ENCODE results near the gene CADM1.

Gene CADM1
- total RNA-seq, result 15.0 to 42.7 reads per million in 2 donors

GRCh38 chr11:115504276-115505158, at the start of gene CADM1:
Gene CADM1 (minus strand): TSS chr11:115504415.
- DNase-seq, result peak; percentile 81

DNA sequence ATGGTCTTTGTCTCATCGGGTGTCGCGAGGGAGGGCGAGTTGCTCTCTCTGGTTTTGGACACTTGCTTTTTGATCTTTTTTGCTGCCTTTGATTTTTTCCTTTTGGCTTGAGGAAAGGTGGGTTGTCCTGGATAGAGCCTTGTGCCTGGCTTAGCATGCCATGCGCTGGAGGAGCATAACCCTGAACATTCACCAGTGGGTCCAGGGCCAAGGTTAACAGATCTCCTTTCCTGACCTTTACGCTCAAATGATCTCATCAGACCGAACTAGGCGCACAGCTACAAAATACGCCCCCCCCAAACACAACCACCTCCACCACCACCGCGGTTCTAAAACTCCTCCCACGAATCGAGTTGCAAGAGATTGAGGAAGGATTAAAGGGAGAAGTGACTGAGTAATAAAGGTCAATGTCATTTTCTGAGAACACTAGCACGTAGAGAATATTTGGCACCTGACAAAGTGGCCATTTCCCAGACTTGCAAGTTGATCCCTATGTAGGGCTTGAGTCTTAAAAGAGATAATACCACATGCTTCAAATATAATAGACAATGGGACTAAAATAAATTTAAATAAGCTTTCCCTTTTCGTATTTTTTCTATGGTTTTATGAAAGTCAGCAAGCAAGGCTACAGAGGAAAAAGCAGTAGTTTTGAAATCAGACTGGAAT, 48.7 kb upstream of the CADM1 start:
- no peak for DNase-seq

DNA sequence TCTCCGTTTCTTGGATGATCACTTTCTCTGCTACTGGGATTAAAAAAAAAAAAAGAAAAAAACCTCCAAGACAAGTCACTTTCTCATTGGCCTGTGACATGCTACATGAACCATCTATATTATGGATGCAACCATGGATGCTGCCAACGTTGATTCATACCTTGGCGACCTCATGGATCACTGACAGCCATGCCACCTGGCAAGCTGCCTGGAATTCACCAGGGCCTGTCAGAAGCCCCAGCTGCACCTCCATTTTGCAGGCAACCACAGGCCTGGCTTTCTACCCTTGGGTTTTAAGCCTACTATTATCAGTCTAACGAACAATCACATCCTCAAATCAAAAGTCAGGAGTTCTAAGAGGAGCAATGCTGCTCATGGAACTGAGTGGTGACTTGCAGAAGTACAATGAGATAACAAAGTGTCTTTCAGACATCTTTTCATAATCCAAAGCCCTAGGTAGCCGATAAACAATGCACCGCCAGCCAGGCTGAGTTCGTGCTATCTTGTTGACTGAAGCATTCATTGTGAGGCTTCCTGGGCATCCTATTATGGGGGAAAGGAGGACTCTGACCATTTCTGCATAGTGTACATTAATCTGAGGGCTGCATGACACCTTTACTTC, 48.0 kb upstream of the CADM1 start:
- no peak for DNase-seq

GRCh38 chr11:115550291-115551059, 46.3 kb upstream of the CADM1 start:
- no peak for DNase-seq

GRCh38 chr11:115548878-115549528, 44.8 kb upstream of the CADM1 start:
- no peak for DNase-seq

DNA sequence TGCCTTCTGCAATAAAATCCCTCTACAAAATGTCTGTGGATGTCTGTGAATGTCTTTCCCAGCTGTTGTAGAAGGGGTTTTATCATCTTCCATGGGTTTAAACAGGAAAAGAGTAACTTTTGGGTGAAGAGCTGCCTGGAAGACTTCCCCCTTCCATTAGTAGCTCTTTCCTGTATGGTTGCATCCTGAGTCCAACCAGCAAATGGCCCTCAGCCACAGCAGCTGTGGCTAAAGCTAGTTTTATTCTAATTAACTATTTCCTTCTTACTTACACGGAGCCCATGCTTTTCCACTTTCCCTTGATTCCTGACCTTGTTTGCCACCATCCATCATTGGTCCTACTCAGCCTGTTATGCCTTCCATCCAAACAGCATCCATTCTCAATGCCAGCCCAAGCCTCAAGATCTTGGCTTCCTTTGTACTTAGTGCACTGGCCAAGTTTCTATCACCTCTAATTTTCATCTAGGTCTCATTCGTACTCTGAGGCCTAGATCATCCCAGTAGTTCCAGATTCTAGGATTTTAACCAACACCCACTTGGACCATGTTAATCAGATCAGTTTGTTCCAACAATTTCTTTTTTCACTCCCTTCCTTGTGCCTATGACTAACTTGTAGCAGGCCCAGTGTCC, 41.5 kb upstream of the CADM1 start:
- DNase-seq, result no peak

GRCh38 chr11:115544422-115544948, 40.3 kb upstream of the CADM1 start:
- no peak for DNase-seq

- DNase-seq, result no peak
These were observed 37.3 kb upstream of the CADM1 start for GRCh38 chr11:115541518-115541917.

DNA sequence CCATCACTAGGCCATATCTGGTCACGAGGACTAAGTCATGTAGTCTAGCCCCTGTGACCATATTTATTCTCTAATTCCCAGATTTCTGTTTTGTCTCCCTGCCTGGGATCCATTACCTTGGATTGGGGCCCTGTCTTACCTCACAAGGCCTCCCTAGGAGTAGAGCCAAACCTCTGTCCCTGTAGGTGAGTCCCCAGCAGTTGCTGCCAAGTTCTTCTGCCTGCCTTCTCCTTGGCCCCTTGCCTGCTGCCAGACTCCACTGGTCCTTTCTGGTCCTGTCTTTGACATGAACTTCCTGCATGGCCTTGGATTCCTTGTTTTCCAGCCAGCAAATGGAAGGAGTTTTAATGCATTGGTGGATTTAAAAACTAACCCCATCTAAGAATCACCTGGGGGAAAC, 35.6 kb upstream of the CADM1 start:
- no peak for DNase-seq

DNA sequence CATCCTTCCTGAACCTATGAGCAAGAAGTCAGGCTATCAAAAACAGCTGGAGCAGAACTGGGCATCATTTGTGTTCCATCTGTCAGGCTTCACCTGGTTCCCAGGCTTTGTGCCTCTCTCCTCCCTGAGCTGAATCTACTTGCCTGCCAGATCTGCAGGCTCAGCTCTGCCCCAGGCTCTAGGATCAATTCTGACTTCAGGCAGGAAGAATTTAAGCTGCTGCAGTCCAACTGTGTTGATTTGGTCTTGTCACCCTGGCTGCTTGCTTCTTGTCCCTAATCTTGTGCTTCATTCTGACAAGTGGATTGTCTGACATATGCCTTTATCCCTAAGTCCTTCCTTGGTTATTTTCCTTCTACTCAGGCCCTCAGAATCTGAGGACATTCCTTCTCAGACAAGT, 31.6 kb upstream of the CADM1 start:
- no peak for DNase-seq

- no peak for DNase-seq
These were observed 26.5 kb upstream of the CADM1 start for GRCh38 chr11:115530752-115531151.

DNA sequence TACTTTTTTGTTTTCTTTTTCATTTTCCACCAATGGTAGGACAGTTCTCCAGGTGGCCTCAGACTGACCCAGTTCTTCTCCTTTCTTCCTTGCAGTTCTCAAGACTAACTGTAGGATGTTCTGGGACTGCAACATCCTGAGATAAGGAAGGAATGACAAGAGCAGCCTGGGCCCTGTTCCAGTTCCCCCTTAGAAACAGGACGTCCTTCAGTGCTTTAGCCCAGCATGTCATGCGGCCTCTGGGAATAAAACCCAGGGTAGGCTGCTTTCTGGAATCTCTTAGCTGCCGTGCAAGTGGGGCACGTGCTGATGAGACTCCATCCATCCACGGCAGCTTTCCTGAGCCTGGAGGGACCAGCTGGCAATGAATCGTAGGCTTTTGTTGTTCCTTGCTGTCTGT, 24.0 kb upstream of the CADM1 start:
- no peak for DNase-seq

DNA sequence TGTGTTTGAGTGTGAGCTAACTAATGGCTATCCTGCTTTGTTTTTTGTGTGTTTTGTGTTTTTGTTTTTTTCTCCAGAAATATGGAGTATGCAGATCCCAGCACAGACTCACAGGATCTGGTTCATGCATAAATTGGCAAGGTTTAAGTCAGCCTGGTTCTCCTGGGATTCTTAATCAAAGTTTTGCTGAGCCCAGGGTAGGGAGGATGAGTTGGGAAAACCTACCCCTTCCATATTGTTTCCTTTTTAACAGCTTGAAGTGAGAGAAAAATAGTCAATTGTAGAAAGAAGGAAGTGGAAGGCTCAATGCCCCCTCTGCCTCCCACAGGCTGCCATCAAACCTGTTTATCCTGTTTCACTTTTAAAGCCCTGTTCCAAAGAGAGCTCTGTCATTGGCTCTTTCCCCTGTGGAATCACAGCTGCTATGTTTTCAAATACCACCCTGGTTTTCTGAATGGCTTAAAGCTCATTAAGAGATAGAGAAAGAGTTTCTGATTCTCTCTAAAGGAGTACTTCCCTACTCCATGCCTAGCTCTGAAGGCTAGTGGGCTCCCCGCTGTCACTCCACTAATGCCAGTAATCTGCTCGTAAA, 23.4 kb upstream of the CADM1 start:
- DNase-seq, result no peak

DNA sequence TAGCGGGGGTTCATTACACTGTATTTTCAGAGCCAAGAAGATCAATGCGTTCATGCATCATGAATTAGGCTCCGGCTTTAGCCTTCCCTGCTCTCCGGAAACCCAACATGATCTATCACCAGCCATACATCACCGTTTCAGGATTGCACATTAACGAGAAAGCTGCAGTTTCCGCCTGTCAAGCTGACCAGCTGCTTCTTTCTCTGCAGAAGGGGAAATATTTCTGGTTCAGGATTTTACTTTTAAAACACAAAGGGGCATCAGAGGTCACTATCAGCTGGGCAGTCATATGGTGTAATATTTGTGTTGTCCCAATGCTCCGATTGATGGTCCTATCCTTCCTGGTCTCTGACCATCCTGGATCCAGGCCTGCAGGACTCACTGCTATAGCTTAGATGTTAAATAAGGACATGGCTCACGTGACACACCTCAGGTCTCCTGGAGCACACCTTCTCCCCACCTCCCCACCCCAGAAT, 21.4 kb upstream of the CADM1 start:
- no peak for DNase-seq

DNA sequence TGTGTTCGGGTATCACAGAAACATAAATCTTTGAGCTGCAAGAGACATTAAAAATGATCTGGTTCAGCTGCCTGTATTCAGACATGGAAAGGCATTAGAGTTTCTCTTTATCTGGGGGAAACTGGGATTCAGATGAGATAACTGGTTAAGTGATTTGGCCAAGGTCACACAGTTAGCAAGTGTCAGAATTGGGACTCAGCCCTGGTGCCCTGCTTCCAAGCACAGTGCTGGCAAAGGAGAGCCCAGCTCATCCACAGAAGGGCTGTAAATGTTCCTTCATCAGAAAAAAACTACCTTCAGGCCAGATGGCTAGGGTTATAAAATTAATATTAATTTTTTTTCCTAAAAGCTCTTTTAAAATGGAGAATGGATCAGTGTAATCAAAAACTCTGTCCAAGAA, 20.4 kb upstream of the CADM1 start:
- DNase-seq, result no peak

DNA sequence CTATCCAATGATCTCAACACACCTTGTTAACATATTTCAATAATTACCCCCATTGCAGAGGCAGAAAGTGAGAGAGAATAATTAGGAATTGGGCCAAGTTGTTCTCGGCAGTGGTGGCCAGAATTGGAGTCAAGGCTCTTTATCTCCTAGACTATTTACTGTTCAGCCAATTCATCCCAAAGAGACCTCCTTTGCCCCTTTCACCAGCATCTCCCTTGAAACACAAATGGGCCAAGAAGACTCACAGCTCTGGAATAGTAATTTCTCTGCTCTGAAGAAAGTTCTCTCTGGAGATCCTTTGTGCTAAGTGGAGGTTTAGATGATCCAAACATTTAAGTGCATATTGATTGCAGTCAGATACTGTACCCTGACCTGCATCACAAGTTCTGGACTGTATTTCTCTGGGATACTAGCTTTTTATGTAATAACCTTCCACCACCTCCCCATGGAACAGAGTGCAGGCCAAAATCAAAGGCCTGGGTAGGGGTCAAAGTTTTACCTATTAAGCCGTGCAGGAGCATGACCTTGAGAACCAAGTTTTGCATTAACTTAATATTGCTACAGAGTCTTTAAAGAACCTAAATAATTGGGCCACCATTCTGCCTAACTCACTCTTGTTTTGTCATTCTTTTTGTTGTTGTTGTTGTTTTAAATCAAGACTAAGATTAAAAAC, 19.6 kb upstream of the CADM1 start:
- no peak for DNase-seq

DNA sequence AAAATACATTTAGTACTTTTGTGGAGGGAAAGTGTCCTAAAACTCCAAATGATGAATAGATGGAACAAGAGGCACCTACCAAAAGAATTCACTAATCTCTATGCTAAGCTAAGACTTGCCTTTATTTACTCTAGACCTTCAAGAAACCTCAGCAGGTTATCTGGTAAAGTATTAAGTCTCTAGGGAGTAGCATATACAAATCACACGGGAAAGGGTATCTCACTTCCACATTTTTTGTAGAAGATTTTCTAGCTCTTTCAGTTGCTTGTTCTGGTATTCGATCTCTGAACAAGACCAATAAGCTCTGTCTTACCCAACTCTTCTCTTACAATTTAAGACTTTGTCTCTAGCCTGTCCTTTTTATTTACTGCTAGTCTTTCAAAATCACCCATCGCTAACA, 18.1 kb upstream of the CADM1 start:
- DNase-seq, result no peak

DNA sequence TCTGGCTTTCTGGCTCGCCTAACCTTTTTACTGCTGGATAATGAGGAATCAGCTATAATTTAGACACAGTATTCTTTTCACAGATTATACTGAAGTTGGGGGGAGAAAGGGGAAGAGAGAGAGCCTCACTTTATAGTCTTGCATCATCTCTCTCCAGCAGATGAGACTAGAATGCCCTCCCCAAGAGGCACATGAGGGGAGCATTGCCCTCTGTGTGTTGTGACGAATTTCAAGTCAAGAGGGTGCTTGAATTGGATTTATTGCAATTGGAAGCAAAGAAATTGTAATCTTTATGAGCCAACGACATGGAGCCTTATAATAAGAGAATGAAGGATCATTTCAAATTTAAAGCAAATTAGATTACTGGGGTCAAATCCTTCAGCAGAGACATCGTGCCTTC, 17.6 kb upstream of the CADM1 start:
- DNase-seq, result no peak

DNA sequence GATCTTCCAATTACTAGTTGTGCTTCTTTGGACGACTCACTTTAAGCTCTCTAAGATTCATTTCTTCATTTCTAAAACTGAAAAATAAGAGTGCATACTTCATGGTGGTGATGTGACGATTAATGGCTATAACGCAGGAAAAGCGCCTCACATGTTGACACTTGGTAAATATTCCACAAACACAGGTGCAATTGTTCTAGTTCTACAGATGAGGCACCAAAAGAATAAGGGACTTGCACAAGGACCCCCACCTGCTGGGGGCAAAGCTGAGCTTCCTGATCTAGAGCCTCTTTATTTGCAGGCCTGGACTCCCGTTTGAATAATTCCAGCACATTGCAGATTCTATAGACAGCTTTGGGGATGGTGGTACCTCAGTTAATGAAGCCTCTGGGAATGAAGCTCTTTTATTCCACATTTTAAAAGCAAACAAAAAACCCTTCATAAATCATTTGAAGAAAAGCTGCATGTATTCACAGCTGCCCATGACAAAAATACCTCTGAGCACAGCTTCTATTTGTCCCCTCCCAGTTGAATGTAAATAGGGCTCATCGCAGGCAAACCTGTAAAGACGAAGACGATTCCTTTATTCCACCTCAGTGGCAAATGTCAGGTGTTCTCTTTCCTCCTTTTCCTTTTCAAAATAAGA, 14.9 kb upstream of the CADM1 start:
- no peak for DNase-seq

Measured in activated gamma-delta T cell (primary cell).